SK-MEL-5 (cell line): ENCODE results near the gene STK35. TPM values are rescaled to one million over a fixed set of nuclear protein-coding genes. Genes with fewer than 3 reads are reported as not detected.

Experiments
- DNase-seq: peaks from one replicate; pipeline ENCODE4 v3.0.0-alpha.2; 2016; ENCODE audit warnings: low read depth, low spot score
- in situ Hi-C: cut with HindIII; loops from 2 replicates; pipeline ENCODE4 v1.10.0; 2016; ENCODE audit warnings: low sequenced_read_pairs, high pct_unique_total_duplicates, low pct_unique_long_range_greater_than_20kb
- total RNA-seq: library from RNA; depleted of rRNA; stranded (reverse); fragments of >200 nt; shearing (Covaris generic); gene quantifications from 2 replicates; pipeline ENCODE4 v1.2.3, GENCODE V29; 2014

STK35 gene
- total RNA-seq, 1 experiment from 2014 or later: 13.6 TPM

DNA sequence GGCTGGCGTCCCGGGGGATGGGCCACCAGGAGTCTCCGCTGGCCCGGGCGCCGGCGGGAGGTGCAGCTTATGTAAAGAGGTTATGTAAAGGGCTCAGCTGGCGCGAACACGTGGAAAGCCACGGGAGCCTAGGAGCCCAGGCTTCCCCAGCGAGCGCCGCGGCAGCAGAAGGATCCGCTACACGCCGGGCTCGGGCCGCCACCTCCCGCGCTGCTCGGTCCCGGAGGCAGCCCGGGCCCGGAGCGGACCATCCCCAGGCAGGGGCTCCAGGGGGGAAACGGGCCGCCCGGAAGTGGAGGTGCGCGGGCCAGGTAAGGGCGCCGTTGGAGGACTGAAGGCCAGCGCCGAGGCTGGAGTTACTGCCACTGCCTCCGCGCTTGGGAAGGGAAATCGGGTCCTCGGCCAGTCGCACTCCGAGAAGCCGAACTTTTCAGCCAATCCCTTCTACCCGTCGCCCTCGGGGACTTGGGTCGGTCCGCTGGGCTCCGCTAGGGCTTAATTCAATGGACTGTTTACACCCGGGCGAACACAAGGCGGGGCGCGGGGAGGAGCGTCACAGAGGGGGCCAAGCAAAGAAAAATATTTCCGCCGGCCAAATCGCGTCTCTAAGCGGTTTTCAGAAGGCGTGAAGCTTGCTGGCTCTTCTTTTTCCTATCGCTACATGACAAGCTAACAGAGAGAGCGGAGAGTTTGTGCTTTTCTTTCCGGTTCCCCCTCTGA, 398 bp downstream of the STK35 start:
- peak; percentile 93 for DNase-seq
- in situ Hi-C loops: no loop called here

DNA sequence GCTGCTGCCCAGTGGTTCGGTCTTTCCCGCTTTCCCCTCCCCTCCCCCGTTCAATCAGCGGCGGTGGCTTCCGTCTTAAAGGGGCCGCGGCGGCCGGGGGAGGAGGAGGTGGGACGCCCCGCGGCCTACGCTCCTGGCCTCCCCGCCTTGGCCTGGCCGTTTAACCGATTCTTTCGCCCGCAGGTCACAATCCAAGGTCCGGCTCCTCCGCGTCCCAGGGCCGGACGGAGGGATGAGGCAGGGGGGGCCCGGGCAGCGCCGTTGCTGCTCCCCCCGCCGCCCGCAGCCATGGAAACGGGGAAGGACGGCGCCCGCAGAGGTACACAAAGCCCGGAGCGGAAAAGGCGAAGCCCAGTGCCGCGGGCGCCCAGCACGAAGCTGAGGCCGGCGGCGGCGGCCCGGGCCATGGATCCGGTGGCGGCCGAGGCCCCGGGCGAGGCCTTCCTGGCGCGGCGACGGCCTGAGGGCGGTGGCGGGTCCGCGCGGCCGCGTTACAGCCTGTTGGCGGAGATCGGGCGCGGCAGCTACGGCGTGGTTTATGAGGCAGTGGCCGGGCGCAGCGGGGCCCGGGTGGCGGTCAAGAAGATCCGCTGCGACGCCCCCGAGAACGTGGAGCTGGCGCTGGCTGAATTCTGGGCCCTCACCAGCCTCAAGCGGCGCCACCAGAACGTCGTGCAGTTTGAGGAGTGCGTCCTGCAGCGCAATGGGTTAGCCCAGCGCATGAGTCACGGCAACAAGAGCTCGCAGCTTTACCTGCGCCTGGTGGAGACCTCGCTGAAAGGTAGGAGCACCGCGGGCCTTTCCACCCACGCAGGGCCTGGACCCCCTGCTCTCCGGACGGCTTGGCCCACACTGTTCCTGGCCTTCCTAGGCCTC, 1.2 kb downstream of the STK35 start:
- DNase-seq: peak; percentile 87
- in situ Hi-C loops: no loop called here

- in situ Hi-C loops: no loop called here
These were observed 2.0 kb downstream of the STK35 start for GRCh38 chr20:2103461-2104153.

DNA sequence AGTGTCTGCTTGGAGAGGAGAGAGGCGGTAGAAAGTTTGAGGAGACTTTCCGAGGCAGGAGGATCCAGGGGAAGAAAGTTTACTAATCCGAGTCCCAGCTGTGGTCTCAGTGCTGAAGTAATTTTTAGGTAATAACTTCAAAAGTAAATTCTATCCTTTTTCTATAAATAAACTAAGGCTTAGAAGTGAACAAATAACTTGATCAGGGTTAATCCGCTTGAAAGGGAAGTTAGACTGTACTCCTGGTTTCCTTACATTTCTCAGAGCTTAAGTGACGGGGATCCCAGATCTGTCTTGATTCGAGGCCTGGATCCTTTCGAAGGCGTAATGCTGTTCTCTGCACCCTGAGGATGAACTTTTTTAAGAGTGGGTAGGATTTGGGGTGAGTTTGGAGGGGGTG, 2.6 kb downstream of the STK35 start:
- in situ Hi-C loops: no loop called here
- no peak for DNase-seq

More at GRCh38 chr20:2103461-2104153, 2.0 kb downstream of the STK35 start:
- no peak for DNase-seq

- no peak for DNase-seq
- in situ Hi-C loops: no loop called here
These were observed 6.9 kb downstream of the STK35 start for GRCh38 chr20:2108498-2108897.

DNA sequence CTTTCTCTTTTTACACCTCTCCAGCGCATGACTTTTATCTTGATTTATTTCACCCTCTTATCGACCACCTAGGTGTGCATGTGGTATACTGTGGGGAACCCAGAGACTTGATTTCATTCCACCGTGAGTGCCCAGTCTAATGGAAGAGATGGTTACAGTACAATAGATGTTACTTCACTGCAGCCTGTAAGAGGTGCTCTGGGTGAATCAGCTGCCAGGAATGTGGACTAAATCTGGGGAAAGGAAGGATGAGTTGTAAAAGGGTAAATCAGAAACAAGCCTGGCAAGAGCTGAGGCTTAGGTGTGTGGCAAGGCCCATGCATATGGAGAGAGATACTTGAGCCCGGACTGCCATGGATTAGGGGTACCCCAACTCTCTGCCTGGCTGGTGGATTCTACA, 7.4 kb downstream of the STK35 start:
- in situ Hi-C loops: no loop called here
- no peak for DNase-seq

DNA sequence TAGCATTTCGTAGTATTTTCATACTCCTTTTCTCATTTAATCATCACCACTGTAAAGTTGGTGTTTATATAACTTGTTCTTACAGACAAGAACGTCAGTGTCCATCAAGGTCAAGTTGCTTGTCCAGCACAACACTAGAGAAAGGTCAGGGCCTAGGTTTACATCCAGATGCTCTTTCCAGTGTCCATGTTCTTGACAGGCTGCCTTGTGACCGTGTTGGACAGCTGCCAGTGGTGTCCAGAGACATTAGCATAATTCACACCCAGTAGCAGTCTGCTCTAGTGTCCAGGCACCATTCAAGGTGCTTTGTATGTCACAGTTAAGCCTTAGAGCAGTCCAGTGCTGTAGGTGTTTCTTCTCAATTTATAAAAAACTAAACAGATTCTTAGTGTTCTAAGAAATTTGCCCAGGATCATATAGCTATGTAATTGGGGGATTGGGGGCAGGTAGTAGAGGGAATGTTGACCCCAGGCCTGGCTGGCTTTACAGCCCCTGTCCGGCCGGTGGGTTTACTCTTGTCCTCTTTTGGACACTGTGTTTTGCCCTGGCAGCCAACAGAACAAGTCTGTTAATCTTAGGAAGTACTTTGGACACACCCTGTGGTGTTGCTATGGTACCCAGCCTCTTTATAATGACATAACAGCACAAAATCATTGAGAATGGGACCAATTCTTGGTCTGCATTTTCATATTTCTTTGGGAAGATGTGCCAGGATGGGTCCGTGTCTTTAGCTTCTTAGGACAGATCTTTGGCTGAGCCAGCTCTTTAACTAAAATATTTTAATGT, 8.0 kb downstream of the STK35 start:
- DNase-seq: no peak
- in situ Hi-C loops: no loop called here

- no peak for DNase-seq
- in situ Hi-C loops: no loop called here
These were observed 11.3 kb downstream of the STK35 start for GRCh38 chr20:2112910-2113309.

DNA sequence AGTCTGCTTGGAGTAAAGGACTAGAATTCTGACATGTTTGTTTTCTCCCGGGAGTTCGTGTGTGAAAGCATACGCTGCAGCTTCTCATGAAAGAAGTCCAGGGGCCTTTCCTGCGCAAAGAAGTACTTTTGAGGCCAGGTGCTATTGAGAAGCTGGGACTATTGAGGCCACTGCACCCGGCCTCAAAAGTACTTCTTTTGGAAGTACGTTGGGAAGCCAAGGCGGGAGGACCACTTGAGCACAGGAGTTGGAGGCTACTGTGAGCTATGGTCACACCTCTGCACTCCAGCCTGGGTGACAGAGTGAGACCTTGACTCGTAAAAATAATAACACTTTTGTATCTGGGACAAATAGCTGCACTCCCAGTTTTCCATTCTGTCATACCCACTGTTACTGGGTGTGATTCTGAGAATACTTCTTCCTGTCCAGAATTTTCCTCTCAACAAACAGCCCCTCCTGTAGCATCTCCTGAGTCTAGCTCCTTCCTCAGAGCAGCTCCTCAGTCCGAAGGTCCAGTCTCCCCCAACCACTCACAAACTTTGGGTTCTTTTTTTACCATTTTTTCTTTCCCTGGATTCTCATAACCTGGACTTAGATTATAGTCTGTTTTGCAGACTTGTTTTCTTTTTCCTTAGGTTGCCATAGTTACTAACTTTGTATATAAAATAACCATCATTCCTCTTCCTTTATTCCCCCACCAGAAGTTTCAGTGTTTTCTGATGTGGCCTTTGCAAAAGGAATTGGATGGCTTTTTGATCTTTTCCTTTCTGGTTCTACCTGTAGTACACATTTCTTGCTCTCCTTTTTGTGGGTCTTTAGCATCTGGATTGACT, 12.7 kb downstream of the STK35 start:
- in situ Hi-C loops: no loop called here
- no peak for DNase-seq

DNA sequence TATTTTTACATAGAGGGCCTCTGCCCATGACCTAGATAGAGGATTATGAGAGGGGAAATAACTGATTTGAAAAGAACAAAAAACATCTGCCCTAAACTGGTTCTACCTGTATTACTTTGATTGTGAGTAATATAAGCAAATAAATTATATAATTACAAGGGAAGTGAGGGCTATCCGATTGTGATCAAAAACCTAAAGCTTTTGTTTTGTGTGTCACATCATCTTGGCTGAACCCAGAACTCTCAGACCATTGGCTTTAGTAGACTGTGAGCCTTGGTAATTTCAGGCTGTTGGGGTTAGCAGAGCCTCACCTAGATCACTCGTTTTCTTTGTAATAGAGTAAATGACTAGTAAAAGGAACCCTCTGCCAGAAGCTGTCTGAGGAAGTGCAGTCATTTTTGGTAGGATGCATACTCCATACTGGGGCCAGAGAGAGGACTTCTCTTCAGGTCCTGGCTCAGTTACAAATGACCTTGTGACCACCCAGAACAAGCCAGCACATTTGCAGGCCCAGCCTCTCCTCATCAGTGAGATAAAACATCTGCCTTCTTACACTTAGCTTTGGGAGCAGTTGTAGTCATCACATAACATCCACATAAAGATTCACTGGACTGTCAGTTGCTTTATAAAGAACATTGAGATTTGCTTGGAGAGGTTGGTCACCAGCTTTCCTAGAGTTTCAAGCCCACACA, 13.5 kb downstream of the STK35 start:
- no peak for DNase-seq
- in situ Hi-C loops: no loop called here

DNA sequence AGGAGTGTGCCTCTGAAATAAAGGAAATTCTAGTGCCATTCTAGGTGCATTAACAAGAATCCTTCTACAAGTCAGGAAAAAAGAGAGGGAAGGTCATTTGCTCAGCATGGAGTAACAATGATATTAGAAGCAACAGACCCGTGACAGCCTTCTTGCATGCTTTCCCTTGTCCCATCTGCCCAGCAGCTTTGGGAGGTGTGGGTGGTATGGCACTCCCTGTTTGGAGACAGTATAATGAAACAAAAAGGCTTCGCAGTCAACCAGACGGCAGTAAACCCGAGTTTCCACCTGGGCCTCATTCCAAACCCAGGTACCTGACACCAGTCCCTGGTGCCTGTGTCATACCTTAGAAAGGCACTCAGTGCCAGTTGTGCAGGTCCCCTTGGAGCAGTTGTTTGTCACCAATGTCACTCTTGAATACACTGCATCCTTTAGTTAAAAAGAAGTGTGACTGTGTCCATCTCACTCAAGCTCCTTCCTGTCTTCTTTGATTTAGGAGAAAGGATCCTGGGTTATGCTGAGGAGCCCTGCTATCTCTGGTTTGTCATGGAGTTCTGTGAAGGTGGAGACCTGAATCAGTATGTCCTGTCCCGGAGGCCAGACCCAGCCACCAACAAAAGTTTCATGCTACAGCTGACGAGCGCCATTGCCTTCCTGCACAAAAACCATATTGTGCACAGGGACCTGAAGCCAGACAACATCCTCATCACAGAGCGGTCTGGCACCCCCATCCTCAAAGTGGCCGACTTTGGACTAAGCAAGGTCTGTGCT, 14.7 kb downstream of the STK35 start:
- no peak for DNase-seq
- in situ Hi-C loops: no loop called here

- in situ Hi-C loops: no loop called here
- no peak for DNase-seq
These were observed 17.2 kb downstream of the STK35 start for GRCh38 chr20:2118783-2119182.

- in situ Hi-C loops: no loop called here
- no peak for DNase-seq
These were observed 21.3 kb downstream of the STK35 start for GRCh38 chr20:2122936-2123335.

DNA sequence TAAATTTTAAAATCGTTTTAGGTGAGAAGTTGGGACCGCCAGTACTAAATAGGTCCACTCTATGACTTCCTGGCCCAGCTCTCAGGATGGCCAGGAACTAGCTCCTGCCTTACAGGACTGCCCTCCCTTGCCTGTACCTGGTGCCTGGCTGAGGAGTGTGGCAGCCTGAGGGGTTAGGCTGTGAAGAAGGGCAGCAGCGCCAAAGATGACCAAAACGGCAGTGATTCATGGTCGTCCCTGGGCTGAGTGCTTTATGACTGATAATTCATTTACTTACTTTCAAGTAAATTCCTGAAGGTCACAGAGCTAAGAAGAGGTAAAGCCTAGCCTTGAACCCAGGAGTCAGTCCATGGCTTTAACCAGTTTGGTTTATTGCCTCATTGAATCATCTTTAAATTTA, 22.1 kb downstream of the STK35 start:
- in situ Hi-C loops: no loop called here
- no peak for DNase-seq

GRCh38 chr20:2124564-2125213, 23.1 kb downstream of the STK35 start:
- DNase-seq: no peak
- in situ Hi-C loops: no loop called here
